ENCODE results near the gene RGS19. TPM values are rescaled to one million over a fixed set of nuclear protein-coding genes. Genes with fewer than 3 reads are reported as not detected.

RGS19 gene
- total RNA-seq, 1 experiment from 2014 or later: 43.2 TPM

GRCh38 chr20:64051033-64051452 is 28.3 kb downstream of the RGS19 start:
- Histone ChIP-seq H2AFZ (ENCODE audit: low read length) (no peak overlapping the region), H3K27ac (ENCODE audit: low read length) (no peak overlapping the region)

GRCh38 chr20:64050261-64051032 is 28.9 kb downstream of the RGS19 start:
- no peaks in the 10 kb centered on the region for H3F3A ChIP-seq (ENCODE audit: low read length, unreplicated experiment)
- ChIA-PET POLR2A (ENCODE audit: unreplicated experiment) (no interaction called here), CTCF (interaction anchor here (0.5 kb wide), 1 partner anchor 12 kb away, joined by 5 read pairs; the partner anchor contains the start of gene TCEA2)
- no peaks in the 10 kb centered on the region for H3K9me2 ChIP-seq (replicated peaks; ENCODE audit: low read length)
- intact Hi-C loops (cut with micrococcal nuclease): no loop called here
- H3K9ac ChIP-seq (ENCODE audit: low read length): no peak overlapping the region
- H2AFZ ChIP-seq (ENCODE audit: low read length): no peak overlapping the region
- no peaks in the 10 kb centered on the region for H3K36me3 ChIP-seq (ENCODE audit: low read depth, low read length)
- ATAC-seq (no peak), DNase-seq (no peak)
- H3K9me3 ChIP-seq (ENCODE audit: low read length): no peaks in the 10 kb centered on the region
- H4K20me1 ChIP-seq (ENCODE audit: low read length): no peaks in the 10 kb centered on the region
- peaks cover 7% of the 10 kb centered on the region for H3K4me1 ChIP-seq (ENCODE audit: insufficient read depth, low read length)
- H3K4me3 ChIP-seq (ENCODE audit: low read length): no peak overlapping the region
- no peak for TF ChIP-seq CTCF (conservative IDR thresholded peaks at IDR 0.05; ENCODE audit: low read depth, low read length)
- no peak for TF ChIP-seq EZH2phosphoT487 (IDR thresholded peaks at IDR 0.05; ENCODE audit: borderline replicate concordance, low read length)
- TF ChIP-seq EZH2 (IDR thresholded peaks at IDR 0.05; ENCODE audit: low read length, unreplicated experiment): no peak
- no peak overlapping the region for H3K27ac ChIP-seq (ENCODE audit: low read length)
- no TSS peak for BruUV-seq (replicated peaks)
- H3K27me3 ChIP-seq (ENCODE audit: low read length): no peaks in the 10 kb centered on the region
- no peaks in the 10 kb centered on the region for H3K79me2 ChIP-seq (ENCODE audit: low read length)
- H3K4me2 ChIP-seq (ENCODE audit: low read length): no peak overlapping the region

More at GRCh38 chr20:64051033-64051452, 28.3 kb downstream of the RGS19 start:
- H4K20me1 ChIP-seq (ENCODE audit: low read length): no peaks in the 10 kb centered on the region
- no peaks in the 10 kb centered on the region for H3F3A ChIP-seq (ENCODE audit: low read length, unreplicated experiment)
- ChIA-PET CTCF (interaction anchor here (0.5 kb wide), 1 partner anchor 12 kb away, joined by 5 read pairs; the partner anchor contains the start of gene TCEA2), POLR2A (ENCODE audit: unreplicated experiment) (no interaction called here)
- no peak for ATAC-seq
- H3K9ac ChIP-seq (ENCODE audit: low read length): no peak overlapping the region
- 0 out of 2 replicates have a peak, but pooled peaks cover 3% of the 10 kb centered on the region for H3K4me1 ChIP-seq (ENCODE audit: insufficient read depth, low read length)
- no peak for DNase-seq
- H3K9me2 ChIP-seq (replicated peaks; ENCODE audit: low read length): no peaks in the 10 kb centered on the region
- no peaks in the 10 kb centered on the region for H3K9me3 ChIP-seq (ENCODE audit: low read length)
- H3K4me2 ChIP-seq (ENCODE audit: low read length): no peak overlapping the region
- H3K4me3 ChIP-seq (ENCODE audit: low read length): no peak overlapping the region
- no peak for TF ChIP-seq CTCF (conservative IDR thresholded peaks at IDR 0.05; ENCODE audit: low read depth, low read length)
- no peak for TF ChIP-seq EZH2phosphoT487 (IDR thresholded peaks at IDR 0.05; ENCODE audit: borderline replicate concordance, low read length)
- TF ChIP-seq EZH2 (IDR thresholded peaks at IDR 0.05; ENCODE audit: low read length, unreplicated experiment): no peak
- no peaks in the 10 kb centered on the region for H3K27me3 ChIP-seq (ENCODE audit: low read length)
- intact Hi-C loops (cut with micrococcal nuclease): no loop called here
- no peaks in the 10 kb centered on the region for H3K79me2 ChIP-seq (ENCODE audit: low read length)
- no TSS peak for BruUV-seq (replicated peaks)
- H3K36me3 ChIP-seq (ENCODE audit: low read depth, low read length): no peaks in the 10 kb centered on the region

DNA sequence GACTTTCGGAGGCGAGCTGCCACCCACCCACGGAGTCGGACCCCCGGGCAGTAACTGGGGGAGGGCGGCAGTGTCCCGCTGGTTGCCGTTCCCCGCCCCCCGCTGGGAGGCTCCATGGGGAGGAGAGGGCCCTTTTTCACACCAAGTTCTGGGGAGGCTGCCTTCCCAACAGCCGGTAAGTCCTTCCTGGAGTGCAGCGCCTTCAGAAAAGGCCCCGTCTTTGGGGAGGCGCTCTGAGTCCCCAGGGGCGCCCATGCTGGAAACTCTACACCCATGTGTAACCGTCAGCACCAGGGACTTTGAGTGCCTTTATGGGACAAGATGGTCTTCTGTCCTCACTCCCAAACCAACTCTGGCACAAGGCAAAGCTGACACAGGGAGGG is 29.4 kb downstream of the RGS19 start:
- Histone ChIP-seq H3F3A (ENCODE audit: low read length, unreplicated experiment) (no peaks in the 10 kb centered on the region), H3K9me3 (ENCODE audit: low read length) (no peaks in the 10 kb centered on the region), H4K20me1 (ENCODE audit: low read length) (no peaks in the 10 kb centered on the region), H3K4me2 (ENCODE audit: low read length) (peak overlapping the region; percentile 60), H3K27ac (ENCODE audit: low read length) (no peak overlapping the region), H3K36me3 (ENCODE audit: low read depth, low read length) (no peaks in the 10 kb centered on the region), H3K27me3 (ENCODE audit: low read length) (no peaks in the 10 kb centered on the region), H3K4me3 (ENCODE audit: low read length) (no peak overlapping the region), H2AFZ (ENCODE audit: low read length) (no peak overlapping the region), H3K9ac (ENCODE audit: low read length) (no peak overlapping the region), H3K9me2 (replicated peaks; ENCODE audit: low read length) (no peaks in the 10 kb centered on the region), H3K4me1 (ENCODE audit: insufficient read depth, low read length) (peaks cover 13% of the 10 kb centered on the region), H3K79me2 (ENCODE audit: low read length) (no peaks in the 10 kb centered on the region)
- ATAC-seq (no peak), DNase-seq (no peak)
- BruUV-seq (replicated peaks): no TSS peak
- CTCF ChIA-PET: no interaction called here
- POLR2A ChIA-PET (ENCODE audit: unreplicated experiment): no interaction called here
- TF ChIP-seq EZH2phosphoT487 (IDR thresholded peaks at IDR 0.05; ENCODE audit: borderline replicate concordance, low read length) (no peak), EZH2 (IDR thresholded peaks at IDR 0.05; ENCODE audit: low read length, unreplicated experiment) (no peak), CTCF (conservative IDR thresholded peaks at IDR 0.05; ENCODE audit: low read depth, low read length) (no peak)
- intact Hi-C loops (cut with micrococcal nuclease): no loop called here

Data from PC-3 (cell line).